GM23338 (cell line): ENCODE measurements around the gene PPP2R1B. TPM values are rescaled to one million over a fixed set of nuclear protein-coding genes. Genes with fewer than 3 reads are reported as not detected.

Experiments
- ATAC-seq: fragments of 200-7000 bp; cut with Tn5 transposase; 3 replicates; pipeline ENCODE4 v1.9.1; 2020
- DNase-seq: peaks from one replicate; pipeline ENCODE4 v3.0.0-alpha.2; 2015; ENCODE audit warnings: low spot score
- H2AFZ ChIP-seq: fragments of 200-600 bp; sonication (generic); 2 replicates; pipeline ENCODE4 v1.8.0; 2016; ENCODE audit warnings: antibody characterized with exemption, mild to moderate bottlenecking, moderate library complexity
- H3F3A ChIP-seq: fragments of 200-600 bp; sonication (generic); replicated peaks from 2 replicates; pipeline ENCODE4 v1.8.0; 2017; ENCODE audit warnings: antibody characterized with exemption, mixed run types, low read depth
- H3K27ac ChIP-seq: fragments of 200-600 bp; sonication (generic); 2 replicates; pipeline ENCODE4 v1.6.1; 2016; ENCODE audit warnings: low read depth
- H3K27me3 ChIP-seq: fragments of 200-600 bp; sonication (generic); 2 replicates; pipeline ENCODE4 v1.8.0; 2016; ENCODE audit warnings: mild to moderate bottlenecking, mixed run types, moderate library complexity; ENCODE audit not compliant: insufficient read depth
- H3K36me3 ChIP-seq: fragments of 200-600 bp; sonication (generic); 2 replicates; pipeline ENCODE4 v1.8.0; 2016; ENCODE audit warnings: mild to moderate bottlenecking; ENCODE audit not compliant: insufficient read depth
- H3K4me1 ChIP-seq: fragments of 200-600 bp; sonication (generic); 2 replicates; pipeline ENCODE4 v1.8.0; 2016; ENCODE audit warnings: mild to moderate bottlenecking, moderate library complexity; ENCODE audit not compliant: insufficient read depth
- H3K4me2 ChIP-seq: fragments of 200-600 bp; sonication (generic); 2 replicates; pipeline ENCODE4 v1.7.1; 2017; ENCODE audit warnings: mixed run types
- H3K4me3 ChIP-seq: fragments of 200-600 bp; sonication (generic); 2 replicates; pipeline ENCODE4 v1.6.1; 2016; ENCODE audit warnings: mixed run types
- H3K79me2 ChIP-seq: fragments of 200-600 bp; sonication (generic); replicated peaks from 2 replicates; pipeline ENCODE4 v1.8.0; 2017; ENCODE audit warnings: mild to moderate bottlenecking; ENCODE audit not compliant: insufficient read depth
- H3K9me2 ChIP-seq: fragments of 200-600 bp; sonication (generic); 2 replicates; pipeline ENCODE4 v1.8.0; 2017; ENCODE audit not compliant: insufficient read depth
- H4K20me1 ChIP-seq: fragments of 200-600 bp; sonication (generic); replicated peaks from 2 replicates; pipeline ENCODE4 v1.8.0; 2017; ENCODE audit warnings: mild to moderate bottlenecking; ENCODE audit not compliant: insufficient read depth
- H3K27ac Mint-ChIP-seq: 2 replicates; pipeline ENCODE4 v1.8.0; 2020; ENCODE audit warnings: inconsistent platforms, mild to moderate bottlenecking, moderate library complexity, mixed read lengths
- H3K27me3 Mint-ChIP-seq: 3 replicates; pipeline ENCODE4 v1.8.0; 2022; ENCODE audit warnings: low read depth, mild to moderate bottlenecking, moderate library complexity, mixed read lengths, inconsistent platforms; ENCODE audit not compliant: insufficient read depth, poor library complexity
- H3K36me3 Mint-ChIP-seq: 3 replicates; pipeline ENCODE4 v1.8.0; 2021; ENCODE audit warnings: low read depth, mild to moderate bottlenecking, inconsistent platforms, moderate library complexity, mixed read lengths
- H3K4me1 Mint-ChIP-seq: 3 replicates; pipeline ENCODE4 v1.8.0; 2020; ENCODE audit warnings: mild to moderate bottlenecking, inconsistent platforms, mixed read lengths
- H3K4me3 Mint-ChIP-seq: 3 replicates; pipeline ENCODE4 v1.8.0; 2021; ENCODE audit warnings: moderate library complexity, mild to moderate bottlenecking, inconsistent platforms, mixed read lengths
- H3K9me3 Mint-ChIP-seq: 3 replicates; pipeline ENCODE4 v1.8.0; 2020; ENCODE audit warnings: moderate library complexity, mild to moderate bottlenecking, inconsistent platforms, mixed read lengths
- EZH2phosphoT487 ChIP-seq: fragments of 200-600 bp; sonication (generic); IDR thresholded peaks from one replicate; pipeline ENCODE4 v1.8.1; 2018; ENCODE audit warnings: antibody characterized with exemption; ENCODE audit not compliant: unreplicated experiment
- JUNB ChIP-seq: IDR thresholded peaks from one replicate; pipeline ENCODE4 v1.6.1; 2016; ENCODE audit warnings: antibody characterized with exemption; ENCODE audit not compliant: unreplicated experiment
- NANOG ChIP-seq: IDR thresholded peaks from 2 replicates; pipeline ENCODE4 v1.6.1; 2016; ENCODE audit warnings: antibody characterized with exemption, borderline replicate concordance
- POLR2AphosphoS5 ChIP-seq: IDR thresholded peaks from 2 replicates; pipeline ENCODE4 v1.6.1; 2016; ENCODE audit warnings: antibody characterized with exemption, low read depth
- STAT1 ChIP-seq: IDR thresholded peaks from one replicate; pipeline ENCODE4 v1.6.1; 2016; ENCODE audit warnings: antibody characterized with exemption; ENCODE audit not compliant: unreplicated experiment
- ZNF331 ChIP-seq: fragments of 250-450 bp; sonication (Bioruptor Pico); IDR thresholded peaks from 2 replicates; pipeline ENCODE4 v1.5.0; 2020; ENCODE audit warnings: low read depth, mild to moderate bottlenecking, moderate library complexity
- polyA plus RNA-seq: library from polyadenylated mRNA; unstranded; fragments of >200 nt; fragmentation: Nextera tagmentation; extraction: Ambion mirVana; gene quantifications from 2 replicates; pipeline ENCODE4 v1.2.1, GENCODE V29; 2016
- total RNA-seq: library from RNA; depleted of rRNA; stranded (reverse); fragments of >200 nt; shearing (Covaris generic); gene quantifications from 2 replicates; pipeline ENCODE4 v1.2.3, GENCODE V29; 2014
- TF ChIP-seq, protein P1 (sequence below): IDR thresholded peaks from one replicate; pipeline ENCODE4 v1.6.1; 2018; ENCODE audit warnings: antibody characterized with exemption; ENCODE audit not compliant: unreplicated experiment
- TF ChIP-seq, protein P2 (sequence below): IDR thresholded peaks from 2 replicates; pipeline ENCODE4 v1.6.1; 2016; ENCODE audit warnings: antibody characterized with exemption
- TF ChIP-seq, protein P3 (sequence below): fragments of 250-450 bp; sonication (Bioruptor Pico); IDR thresholded peaks from 2 replicates; pipeline ENCODE4 v1.5.0; 2020; ENCODE audit warnings: mild to moderate bottlenecking, moderate library complexity
- TF ChIP-seq, protein P4 (sequence below), 2 experiments: fragments of 200-600 bp in 1 of 2; sonication (generic) in 1 of 2; conservative IDR thresholded peaks; 2 replicates each; pipeline versions ENCODE4 v1.5.1 to v1.6.1; 2016 to 2017; ENCODE audit warnings: antibody characterized with exemption in 2 of 2, low read depth in 2 of 2, mild to moderate bottlenecking in 2 of 2, moderate library complexity in 1 of 2

Gene PPP2R1B
- total and polyA plus RNA-seq, 2 experiments from 2014 or later = 18.5 to 82.0 TPM

DNA sequence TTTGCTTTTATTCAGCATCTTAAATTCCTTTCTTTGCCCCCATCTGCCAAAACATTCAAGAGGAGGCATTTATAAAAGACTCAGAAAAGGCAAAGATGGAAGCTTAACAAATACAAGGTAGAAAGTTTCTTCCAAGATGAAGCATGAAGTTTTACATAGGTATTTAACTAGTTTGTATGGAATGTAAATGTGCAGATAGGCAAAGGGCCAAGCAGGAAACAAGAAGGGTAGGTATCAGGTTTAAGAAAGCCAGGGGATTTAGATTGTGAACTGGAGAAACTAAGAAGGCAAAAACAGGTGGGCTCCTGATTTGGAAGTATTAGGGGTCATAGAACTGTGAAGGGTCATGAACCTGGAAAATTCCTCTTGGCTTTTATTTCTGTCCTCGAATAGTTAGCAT is 62.6 kb downstream of the PPP2R1B start:
- no peak overlapping the region for H2AFZ ChIP-seq
- H3K27me3 Mint-ChIP-seq = no peaks in the 10 kb centered on the region
- peaks cover 5% of the 10 kb centered on the region; the same call in 1 of the 3 replicates for H3K36me3 Mint-ChIP-seq
- H3K27ac ChIP-seq = no peak overlapping the region
- ATAC-seq = no peak
- no peaks in the 10 kb centered on the region for H3K27me3 ChIP-seq
- H3K27ac Mint-ChIP-seq = no peak overlapping the region
- no peaks in the 10 kb centered on the region for H3K9me3 Mint-ChIP-seq
- H3F3A ChIP-seq = no peaks in the 10 kb centered on the region
- no peak overlapping the region for H3K4me3 ChIP-seq
- TF ChIP-seq, protein P1, sequence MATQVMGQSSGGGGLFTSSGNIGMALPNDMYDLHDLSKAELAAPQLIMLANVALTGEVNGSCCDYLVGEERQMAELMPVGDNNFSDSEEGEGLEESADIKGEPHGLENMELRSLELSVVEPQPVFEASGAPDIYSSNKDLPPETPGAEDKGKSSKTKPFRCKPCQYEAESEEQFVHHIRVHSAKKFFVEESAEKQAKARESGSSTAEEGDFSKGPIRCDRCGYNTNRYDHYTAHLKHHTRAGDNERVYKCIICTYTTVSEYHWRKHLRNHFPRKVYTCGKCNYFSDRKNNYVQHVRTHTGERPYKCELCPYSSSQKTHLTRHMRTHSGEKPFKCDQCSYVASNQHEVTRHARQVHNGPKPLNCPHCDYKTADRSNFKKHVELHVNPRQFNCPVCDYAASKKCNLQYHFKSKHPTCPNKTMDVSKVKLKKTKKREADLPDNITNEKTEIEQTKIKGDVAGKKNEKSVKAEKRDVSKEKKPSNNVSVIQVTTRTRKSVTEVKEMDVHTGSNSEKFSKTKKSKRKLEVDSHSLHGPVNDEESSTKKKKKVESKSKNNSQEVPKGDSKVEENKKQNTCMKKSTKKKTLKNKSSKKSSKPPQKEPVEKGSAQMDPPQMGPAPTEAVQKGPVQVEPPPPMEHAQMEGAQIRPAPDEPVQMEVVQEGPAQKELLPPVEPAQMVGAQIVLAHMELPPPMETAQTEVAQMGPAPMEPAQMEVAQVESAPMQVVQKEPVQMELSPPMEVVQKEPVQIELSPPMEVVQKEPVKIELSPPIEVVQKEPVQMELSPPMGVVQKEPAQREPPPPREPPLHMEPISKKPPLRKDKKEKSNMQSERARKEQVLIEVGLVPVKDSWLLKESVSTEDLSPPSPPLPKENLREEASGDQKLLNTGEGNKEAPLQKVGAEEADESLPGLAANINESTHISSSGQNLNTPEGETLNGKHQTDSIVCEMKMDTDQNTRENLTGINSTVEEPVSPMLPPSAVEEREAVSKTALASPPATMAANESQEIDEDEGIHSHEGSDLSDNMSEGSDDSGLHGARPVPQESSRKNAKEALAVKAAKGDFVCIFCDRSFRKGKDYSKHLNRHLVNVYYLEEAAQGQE = no peak
- TF ChIP-seq EZH2phosphoT487 (no peak), STAT1 (no peak), ZNF331 (CRISPR knock-in tag) (no peak), NANOG (no peak), JUNB (no peak), POLR2AphosphoS5 (no peak)
- TF ChIP-seq, protein P2, sequence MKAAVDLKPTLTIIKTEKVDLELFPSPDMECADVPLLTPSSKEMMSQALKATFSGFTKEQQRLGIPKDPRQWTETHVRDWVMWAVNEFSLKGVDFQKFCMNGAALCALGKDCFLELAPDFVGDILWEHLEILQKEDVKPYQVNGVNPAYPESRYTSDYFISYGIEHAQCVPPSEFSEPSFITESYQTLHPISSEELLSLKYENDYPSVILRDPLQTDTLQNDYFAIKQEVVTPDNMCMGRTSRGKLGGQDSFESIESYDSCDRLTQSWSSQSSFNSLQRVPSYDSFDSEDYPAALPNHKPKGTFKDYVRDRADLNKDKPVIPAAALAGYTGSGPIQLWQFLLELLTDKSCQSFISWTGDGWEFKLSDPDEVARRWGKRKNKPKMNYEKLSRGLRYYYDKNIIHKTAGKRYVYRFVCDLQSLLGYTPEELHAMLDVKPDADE = no peak
- TF ChIP-seq, protein P3, sequence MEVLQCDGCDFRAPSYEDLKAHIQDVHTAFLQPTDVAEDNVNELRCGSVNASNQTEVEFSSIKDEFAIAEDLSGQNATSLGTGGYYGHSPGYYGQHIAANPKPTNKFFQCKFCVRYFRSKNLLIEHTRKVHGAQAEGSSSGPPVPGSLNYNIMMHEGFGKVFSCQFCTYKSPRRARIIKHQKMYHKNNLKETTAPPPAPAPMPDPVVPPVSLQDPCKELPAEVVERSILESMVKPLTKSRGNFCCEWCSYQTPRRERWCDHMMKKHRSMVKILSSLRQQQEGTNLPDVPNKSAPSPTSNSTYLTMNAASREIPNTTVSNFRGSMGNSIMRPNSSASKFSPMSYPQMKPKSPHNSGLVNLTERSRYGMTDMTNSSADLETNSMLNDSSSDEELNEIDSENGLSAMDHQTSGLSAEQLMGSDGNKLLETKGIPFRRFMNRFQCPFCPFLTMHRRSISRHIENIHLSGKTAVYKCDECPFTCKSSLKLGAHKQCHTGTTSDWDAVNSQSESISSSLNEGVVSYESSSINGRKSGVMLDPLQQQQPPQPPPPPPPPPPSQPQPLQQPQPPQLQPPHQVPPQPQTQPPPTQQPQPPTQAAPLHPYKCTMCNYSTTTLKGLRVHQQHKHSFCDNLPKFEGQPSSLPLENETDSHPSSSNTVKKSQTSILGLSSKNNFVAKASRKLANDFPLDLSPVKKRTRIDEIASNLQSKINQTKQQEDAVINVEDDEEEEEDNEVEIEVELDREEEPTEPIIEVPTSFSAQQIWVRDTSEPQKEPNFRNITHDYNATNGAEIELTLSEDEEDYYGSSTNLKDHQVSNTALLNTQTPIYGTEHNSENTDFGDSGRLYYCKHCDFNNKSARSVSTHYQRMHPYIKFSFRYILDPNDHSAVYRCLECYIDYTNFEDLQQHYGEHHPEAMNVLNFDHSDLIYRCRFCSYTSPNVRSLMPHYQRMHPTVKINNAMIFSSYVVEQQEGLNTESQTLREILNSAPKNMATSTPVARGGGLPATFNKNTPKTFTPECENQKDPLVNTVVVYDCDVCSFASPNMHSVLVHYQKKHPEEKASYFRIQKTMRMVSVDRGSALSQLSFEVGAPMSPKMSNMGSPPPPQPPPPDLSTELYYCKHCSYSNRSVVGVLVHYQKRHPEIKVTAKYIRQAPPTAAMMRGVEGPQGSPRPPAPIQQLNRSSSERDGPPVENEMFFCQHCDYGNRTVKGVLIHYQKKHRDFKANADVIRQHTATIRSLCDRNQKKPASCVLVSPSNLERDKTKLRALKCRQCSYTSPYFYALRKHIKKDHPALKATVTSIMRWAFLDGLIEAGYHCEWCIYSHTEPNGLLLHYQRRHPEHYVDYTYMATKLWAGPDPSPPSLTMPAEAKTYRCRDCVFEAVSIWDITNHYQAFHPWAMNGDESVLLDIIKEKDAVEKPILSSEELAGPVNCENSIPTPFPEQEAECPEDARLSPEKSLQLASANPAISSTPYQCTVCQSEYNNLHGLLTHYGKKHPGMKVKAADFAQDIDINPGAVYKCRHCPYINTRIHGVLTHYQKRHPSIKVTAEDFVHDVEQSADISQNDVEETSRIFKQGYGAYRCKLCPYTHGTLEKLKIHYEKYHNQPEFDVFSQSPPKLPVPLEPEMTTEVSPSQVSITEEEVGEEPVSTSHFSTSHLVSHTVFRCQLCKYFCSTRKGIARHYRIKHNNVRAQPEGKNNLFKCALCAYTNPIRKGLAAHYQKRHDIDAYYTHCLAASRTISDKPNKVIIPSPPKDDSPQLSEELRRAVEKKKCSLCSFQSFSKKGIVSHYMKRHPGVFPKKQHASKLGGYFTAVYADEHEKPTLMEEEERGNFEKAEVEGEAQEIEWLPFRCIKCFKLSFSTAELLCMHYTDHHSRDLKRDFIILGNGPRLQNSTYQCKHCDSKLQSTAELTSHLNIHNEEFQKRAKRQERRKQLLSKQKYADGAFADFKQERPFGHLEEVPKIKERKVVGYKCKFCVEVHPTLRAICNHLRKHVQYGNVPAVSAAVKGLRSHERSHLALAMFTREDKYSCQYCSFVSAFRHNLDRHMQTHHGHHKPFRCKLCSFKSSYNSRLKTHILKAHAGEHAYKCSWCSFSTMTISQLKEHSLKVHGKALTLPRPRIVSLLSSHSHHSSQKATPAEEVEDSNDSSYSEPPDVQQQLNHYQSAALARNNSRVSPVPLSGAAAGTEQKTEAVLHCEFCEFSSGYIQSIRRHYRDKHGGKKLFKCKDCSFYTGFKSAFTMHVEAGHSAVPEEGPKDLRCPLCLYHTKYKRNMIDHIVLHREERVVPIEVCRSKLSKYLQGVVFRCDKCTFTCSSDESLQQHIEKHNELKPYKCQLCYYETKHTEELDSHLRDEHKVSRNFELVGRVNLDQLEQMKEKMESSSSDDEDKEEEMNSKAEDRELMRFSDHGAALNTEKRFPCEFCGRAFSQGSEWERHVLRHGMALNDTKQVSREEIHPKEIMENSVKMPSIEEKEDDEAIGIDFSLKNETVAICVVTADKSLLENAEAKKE (CRISPR knock-in tag) = no peak
- TF ChIP-seq, protein P4, sequence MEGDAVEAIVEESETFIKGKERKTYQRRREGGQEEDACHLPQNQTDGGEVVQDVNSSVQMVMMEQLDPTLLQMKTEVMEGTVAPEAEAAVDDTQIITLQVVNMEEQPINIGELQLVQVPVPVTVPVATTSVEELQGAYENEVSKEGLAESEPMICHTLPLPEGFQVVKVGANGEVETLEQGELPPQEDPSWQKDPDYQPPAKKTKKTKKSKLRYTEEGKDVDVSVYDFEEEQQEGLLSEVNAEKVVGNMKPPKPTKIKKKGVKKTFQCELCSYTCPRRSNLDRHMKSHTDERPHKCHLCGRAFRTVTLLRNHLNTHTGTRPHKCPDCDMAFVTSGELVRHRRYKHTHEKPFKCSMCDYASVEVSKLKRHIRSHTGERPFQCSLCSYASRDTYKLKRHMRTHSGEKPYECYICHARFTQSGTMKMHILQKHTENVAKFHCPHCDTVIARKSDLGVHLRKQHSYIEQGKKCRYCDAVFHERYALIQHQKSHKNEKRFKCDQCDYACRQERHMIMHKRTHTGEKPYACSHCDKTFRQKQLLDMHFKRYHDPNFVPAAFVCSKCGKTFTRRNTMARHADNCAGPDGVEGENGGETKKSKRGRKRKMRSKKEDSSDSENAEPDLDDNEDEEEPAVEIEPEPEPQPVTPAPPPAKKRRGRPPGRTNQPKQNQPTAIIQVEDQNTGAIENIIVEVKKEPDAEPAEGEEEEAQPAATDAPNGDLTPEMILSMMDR (conservative IDR thresholded peaks at IDR 0.05; ENCODE audit: low read depth in 2 of 2) = no peak
- DNase-seq = no peak
- H3K4me3 Mint-ChIP-seq = no peak overlapping the region
- peaks cover 15% of the 10 kb centered on the region for H3K4me1 Mint-ChIP-seq
- H4K20me1 ChIP-seq = no peaks in the 10 kb centered on the region
- peaks cover 4% of the 10 kb centered on the region; the same call in 1 of the 2 replicates for H3K4me1 ChIP-seq
- H3K9me2 ChIP-seq = no peaks in the 10 kb centered on the region
- H3K79me2 ChIP-seq = no peaks in the 10 kb centered on the region
- H3K36me3 ChIP-seq = no peaks in the 10 kb centered on the region
- H3K4me2 ChIP-seq = no peak overlapping the region
